Regular cardiac myocyte (primary cell): ENCODE results near the gene NAV1. TPM values are rescaled to one million over a fixed set of nuclear protein-coding genes. Genes with fewer than 3 reads are reported as not detected.

Source experiments
- total RNA-seq: library from RNA; depleted of rRNA; stranded (reverse); fragments of >200 nt; gene quantifications from 2 replicates; pipeline ENCODE4 v1.2.3, GENCODE V29; 2014

NAV1 gene, protein sequence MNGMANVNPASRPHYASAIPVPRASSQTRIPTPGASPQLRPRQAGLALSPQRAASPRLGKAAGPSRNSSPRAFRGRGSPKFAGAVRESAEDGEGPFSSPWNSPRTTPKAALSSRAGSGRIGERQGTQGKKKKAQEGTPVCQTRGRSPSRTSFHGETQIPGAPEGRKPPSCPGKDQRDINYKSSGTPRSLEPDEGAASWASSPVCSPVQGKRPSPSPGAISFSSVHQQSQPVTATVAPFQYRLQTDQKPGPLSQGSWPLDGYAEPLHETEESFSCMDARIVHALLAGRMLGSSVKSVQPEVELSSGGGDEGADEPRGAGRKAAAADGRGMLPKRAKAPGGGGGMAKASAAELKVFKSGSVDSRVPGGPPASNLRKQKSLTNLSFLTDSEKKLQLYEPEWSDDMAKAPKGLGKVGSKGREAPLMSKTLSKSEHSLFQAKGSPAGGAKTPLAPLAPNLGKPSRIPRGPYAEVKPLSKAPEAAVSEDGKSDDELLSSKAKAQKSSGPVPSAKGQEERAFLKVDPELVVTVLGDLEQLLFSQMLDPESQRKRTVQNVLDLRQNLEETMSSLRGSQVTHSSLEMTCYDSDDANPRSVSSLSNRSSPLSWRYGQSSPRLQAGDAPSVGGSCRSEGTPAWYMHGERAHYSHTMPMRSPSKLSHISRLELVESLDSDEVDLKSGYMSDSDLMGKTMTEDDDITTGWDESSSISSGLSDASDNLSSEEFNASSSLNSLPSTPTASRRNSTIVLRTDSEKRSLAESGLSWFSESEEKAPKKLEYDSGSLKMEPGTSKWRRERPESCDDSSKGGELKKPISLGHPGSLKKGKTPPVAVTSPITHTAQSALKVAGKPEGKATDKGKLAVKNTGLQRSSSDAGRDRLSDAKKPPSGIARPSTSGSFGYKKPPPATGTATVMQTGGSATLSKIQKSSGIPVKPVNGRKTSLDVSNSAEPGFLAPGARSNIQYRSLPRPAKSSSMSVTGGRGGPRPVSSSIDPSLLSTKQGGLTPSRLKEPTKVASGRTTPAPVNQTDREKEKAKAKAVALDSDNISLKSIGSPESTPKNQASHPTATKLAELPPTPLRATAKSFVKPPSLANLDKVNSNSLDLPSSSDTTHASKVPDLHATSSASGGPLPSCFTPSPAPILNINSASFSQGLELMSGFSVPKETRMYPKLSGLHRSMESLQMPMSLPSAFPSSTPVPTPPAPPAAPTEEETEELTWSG (N-terminal part only)
- 23.0 and 30.7 TPM in 2 replicates for total RNA-seq

GRCh38 chr1:201538612-201539551, at the start of gene NAV1:
Gene NAV1 (plus strand): TSS chr1:201539127. CDS start chr1:201622885, 83,758 bp downstream.

DNA sequence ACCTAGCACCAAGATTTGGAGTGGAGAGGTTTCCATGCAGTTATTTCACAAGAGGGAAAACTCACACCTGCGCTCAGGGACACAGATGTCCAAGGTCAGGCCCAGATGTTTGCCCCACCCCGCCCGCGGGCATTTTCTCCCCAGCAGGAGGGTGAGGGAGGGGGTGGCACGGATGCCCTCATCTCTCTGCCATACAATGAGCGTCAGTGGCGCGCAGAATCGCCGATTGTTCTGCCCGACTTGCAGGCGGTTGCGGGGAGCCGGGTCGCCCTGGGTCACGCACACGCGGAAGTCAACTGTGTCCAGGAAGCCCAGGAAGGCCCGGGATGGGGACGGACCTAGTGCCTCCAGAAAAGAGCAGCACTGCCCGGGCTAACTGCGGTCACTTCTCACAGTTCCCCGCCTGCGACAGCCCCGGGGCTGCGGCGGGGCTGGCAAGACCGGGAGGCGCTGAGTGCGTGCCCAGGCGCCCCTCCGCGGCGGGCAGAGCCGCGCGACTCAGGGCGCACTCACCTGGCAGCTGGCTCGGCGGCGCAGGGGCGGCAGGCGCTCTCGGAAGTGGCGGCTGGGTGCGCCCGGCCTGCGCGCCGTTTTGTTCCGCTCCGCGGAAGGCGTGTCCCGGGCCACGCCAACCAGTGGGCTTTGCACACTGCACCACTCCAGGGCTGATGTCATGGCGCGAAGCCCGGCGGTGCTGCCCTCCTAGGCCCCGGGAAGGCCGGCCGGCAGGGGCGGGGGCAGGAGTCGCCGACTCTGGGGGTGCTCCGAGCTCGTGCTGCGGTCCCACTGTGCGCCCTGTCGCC, 32.2 kb upstream of the NAV1 start, which contains the start of gene CSRP1:
Gene CSRP1 (minus strand): TSS at position 567 of the 803 bp plus-strand sequence. CDS start 10,820 bp downstream, outside the sequence.

Other genes with a start within 250 kb of the NAV1 start
- gene TNNT2, start 161.4 kb upstream of the NAV1 start, total RNA-seq, result not detected in 2 replicates
- under 0.01 and 0.19 TPM in 2 replicates for gene LAD1, start 139.8 kb upstream of the NAV1 start, total RNA-seq
- not detected in 2 replicates for gene TNNI1, start 117.4 kb upstream of the NAV1 start, total RNA-seq
- 69.0 and 104 TPM in 2 replicates for gene PHLDA3, start 69.9 kb upstream of the NAV1 start, total RNA-seq
- gene CSRP1, start 32.0 kb upstream of the NAV1 start, total RNA-seq, result 317 and 374 TPM in 2 replicates